ENCODE data around the gene ANKRD12. TPM values are rescaled to one million over a fixed set of nuclear protein-coding genes. Genes with fewer than 3 reads are reported as not detected.

ANKRD12 gene
- total RNA-seq, 2 experiments from 2014 or later, result 33.1 to 33.9 TPM

DNA sequence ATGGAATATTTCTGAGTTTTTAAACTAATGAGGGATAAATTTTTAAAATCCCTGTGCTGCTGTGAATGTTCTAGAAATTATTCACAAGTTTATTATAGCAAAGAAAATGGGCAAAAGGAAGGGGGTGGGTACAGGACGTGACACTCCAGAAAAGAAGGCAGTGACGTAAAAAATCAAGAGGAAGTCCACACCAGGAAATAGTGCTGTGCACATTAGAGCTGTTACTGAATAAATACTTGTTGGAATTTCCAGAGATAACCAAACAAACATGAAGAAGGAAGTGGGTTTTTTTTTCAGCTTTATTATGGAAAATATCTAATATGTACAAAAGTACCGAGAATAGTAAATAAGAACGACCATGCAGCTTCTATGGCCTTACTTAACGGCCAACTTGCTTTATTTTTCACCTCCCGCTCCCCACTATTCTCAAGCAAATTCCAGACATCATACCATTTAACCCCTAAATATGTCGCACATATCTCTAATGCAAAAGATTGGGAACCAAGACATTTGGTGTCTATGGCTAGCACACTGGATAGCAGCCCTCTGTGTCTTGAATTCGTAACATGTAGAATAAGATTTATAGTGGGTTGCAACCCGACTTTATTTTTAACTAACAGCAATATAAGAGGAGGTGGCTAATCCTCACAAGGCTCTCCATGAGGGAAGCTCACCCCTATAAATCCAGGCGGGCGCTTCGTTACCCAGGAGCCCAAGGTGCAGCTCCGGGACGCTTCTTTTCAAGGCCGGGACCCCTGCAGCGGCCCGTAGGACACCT, 34.7 kb upstream of the ANKRD12 start:
- no peak for DNase-seq

DNA sequence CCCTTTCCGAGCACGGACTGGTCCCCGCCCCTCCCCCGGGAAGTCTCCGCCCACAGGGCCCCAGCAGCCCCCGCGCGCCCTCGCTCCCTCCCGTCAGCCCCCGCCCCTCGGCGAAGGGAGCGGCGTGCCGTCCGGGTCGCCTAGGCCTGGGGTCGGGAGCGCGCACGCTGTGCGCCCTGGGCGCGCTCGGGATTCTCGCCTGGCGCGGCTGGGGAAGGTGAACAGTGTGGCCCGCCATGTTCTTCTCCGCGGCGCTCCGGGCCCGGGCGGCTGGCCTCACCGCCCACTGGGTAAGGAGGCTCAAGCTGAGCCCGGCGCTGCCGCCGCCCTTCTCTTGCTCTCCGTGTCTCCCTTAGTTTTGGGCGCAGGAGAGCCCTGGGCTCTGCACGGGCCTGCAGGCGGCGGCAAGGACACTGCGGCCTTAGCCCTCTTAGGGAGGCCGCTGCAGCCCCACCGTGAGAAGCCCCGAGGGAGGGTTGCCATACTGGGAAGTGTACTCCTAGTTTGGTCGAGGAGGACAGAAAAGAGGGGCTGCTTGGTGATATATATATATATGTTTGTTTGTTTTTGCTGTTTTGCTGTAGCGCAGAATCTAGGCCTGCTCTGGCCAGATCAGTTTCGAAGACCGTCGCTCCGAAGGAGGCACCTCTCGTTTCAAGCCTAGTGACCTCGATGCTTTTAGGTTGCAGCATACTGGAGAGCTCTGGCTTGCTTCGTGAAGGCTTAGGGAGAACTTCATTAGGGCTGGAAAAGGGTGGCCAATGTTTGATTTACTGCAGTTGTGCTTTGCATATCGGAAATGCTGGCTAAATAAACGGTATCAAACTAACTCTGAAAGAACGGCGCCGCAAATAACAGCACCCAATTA, 33.8 kb upstream of the ANKRD12 start, which contains the start of gene NDUFV2:
NDUFV2 (plus strand) TSS at position 192 of the 868 bp plus-strand sequence; CDS start at position 237, 45 bp downstream.
- Mint-ChIP-seq H3K4me3 (peak within 1 kb of the TSS; percentile 96), H3K9me3 (no peaks in the 10 kb centered on the region), H3K27me3 (no peaks in the 10 kb centered on the region), H3K36me3 (peaks cover 54% of the 10 kb centered on the region), H3K4me1 (peaks cover 46% of the 10 kb centered on the region), H3K27ac (peak within 1 kb of the TSS; percentile 98)
- DNase-seq, result peak; percentile 100

More for the DNA sequence above, 34.7 kb upstream of the ANKRD12 start:
- Mint-ChIP-seq H3K27me3 (no peaks in the 10 kb centered on the region), H3K4me1 (peaks cover 45% of the 10 kb centered on the region), H3K4me3 (peak overlapping the region; percentile 96), H3K36me3 (peaks cover 50% of the 10 kb centered on the region), H3K27ac (peak overlapping the region; percentile 98), H3K9me3 (no peaks in the 10 kb centered on the region)

DNA sequence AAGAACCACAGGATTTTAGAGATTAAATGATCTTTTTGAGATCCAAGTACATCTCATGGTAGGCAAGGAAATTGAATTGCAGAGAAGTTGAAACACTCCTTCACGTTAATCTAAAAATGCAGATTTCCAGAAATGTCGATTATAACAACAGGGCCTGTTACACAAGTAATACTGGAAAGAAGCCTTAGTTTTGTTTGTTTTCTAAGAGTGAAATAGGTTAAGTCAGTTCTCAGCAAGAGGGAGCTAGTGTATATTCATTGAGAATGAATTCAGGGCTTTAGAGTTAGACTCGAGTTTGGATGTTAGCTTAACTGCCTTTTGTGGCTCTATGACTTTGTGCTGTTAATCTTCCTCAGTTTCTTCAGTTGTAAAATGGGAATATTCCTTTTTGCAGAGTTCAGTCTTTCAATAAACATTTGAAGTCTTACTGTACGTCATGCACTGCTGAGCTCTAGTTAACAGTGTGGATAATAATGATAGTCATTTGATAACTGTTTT, 33.2 kb upstream of the ANKRD12 start:
- Mint-ChIP-seq H3K27me3 (no peaks in the 10 kb centered on the region), H3K4me3 (peak overlapping the region; percentile 96), H3K36me3 (peaks cover 58% of the 10 kb centered on the region), H3K9me3 (no peaks in the 10 kb centered on the region), H3K27ac (peak overlapping the region; percentile 92), H3K4me1 (peaks cover 48% of the 10 kb centered on the region)
- DNase-seq, result no peak

DNA sequence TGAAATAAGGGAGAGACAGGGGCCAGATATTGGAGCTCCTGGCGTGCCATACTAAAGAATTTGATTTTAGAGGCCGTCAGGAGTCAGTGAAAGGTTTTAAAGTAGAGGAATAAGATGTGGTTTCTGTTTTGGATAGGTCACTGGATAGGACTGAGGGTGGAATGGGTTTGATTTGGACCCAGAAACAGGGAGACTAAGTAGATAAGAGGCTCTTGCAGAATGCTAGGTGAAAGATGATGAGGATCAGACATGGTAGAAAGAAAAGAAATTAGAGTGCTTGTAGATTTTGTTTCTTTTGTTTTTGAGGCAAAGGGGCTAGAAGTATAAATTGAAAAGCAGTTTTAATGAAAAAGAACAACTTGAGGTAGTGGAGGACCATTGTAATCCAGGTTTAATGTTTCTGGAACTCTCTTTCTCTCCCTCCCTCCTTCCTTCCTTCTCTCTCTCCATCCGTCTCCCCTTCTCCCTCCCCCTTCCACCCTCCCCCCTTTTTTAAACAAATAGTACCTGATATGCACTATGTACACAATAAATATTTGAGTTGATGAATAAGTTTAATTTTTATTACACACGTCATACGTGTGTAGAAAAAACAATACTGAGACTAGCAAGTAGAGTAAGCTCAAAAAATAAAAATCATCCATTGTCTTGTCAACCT, 32.2 kb upstream of the ANKRD12 start:
- peak overlapping the region; percentile 96 for H3K4me3 Mint-ChIP-seq
- DNase-seq, result no peak
- H3K4me1 Mint-ChIP-seq, result peaks cover 57% of the 10 kb centered on the region
- peaks cover 62% of the 10 kb centered on the region for H3K36me3 Mint-ChIP-seq
- H3K9me3 Mint-ChIP-seq, result no peaks in the 10 kb centered on the region
- H3K27ac Mint-ChIP-seq, result peak overlapping the region; percentile 92
- no peaks in the 10 kb centered on the region for H3K27me3 Mint-ChIP-seq

DNA sequence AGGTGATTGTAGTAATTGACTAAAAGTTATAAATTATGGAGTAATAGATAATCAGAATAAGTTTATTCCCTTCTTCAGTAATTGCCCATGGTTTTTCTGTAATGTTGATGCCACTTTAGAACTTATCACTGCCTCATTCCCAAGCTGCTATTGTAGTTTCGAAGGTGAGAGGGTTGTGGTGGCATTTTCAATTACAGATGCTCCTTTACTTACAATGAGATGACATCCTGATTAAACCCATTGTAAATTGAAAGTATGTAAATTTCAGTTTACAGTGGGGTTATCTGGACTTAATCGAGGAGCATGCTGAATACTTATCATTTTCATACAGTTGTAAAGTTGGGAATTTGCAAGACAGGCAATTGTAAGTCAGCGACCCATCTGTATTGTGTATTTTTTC, 31.2 kb upstream of the ANKRD12 start:
- peaks cover 69% of the 10 kb centered on the region for H3K36me3 Mint-ChIP-seq

DNA sequence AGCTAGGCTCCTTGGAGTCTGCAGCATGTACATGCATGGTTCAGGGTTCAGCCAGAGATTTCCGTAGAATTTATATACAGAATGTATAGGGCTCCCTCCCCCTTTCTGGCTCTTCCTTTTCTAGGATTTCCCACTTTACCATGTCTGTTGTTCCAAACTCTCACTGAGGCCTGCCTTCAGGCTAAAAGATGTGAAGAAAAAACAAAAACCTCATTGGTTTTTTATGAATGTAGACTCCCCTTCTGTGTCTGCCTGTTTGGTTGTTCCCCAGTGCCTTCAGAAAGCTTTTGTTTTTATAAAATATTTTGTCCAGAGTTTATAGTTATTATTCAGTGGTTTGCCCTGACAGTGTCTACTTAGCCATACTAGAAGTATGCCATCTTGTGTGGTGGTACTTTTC, 30.5 kb upstream of the ANKRD12 start:
- H3K4me1 Mint-ChIP-seq, result peaks cover 74% of the 10 kb centered on the region
- DNase-seq, result no peak
- H3K4me3 Mint-ChIP-seq, result peak overlapping the region; percentile 96
- H3K27ac Mint-ChIP-seq, result peak overlapping the region; percentile 50
- H3K36me3 Mint-ChIP-seq, result peaks cover 76% of the 10 kb centered on the region
- no peaks in the 10 kb centered on the region for H3K9me3 Mint-ChIP-seq
- no peaks in the 10 kb centered on the region for H3K27me3 Mint-ChIP-seq

More for the DNA sequence above, 31.2 kb upstream of the ANKRD12 start:
- Mint-ChIP-seq H3K4me1 (peaks cover 67% of the 10 kb centered on the region), H3K9me3 (no peaks in the 10 kb centered on the region), H3K27me3 (no peaks in the 10 kb centered on the region), H3K27ac (peak overlapping the region; percentile 50), H3K4me3 (peak overlapping the region; percentile 96)
- DNase-seq, result no peak

DNA sequence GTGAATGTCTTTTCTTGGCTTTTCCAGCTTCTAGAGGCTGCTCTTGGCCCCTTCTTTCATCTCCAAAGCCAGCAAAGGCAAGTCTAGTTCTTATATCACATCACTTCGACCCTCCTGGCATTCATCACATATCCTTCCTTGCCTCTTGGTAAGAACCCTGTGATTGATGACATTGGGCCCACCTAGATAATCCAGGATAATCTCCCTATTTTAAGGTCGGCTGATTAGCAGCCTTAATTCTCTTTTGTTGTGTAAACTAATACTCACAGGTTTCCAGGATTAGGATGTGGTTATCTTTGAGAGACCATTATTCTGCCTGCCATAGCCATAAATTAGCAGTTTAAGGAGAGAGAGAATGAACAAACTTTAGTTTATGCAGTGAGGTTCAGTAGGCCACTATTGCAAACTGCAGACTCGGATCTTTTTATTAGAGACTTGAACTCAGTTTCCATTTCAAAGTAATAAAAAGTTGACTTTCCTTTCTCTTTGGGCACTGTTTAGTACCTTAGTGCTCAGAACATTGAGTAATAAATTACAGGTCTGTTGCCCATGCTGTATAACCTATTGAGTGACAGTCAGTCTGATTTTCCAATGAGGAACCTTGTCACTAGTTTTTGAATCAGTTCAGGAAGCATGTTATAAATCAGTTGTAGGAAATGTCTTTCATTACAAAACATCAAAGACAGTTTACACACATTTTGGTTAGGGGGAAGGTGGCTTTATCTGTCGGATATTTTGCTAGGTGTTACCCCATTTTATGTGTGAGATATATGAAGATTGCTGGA, 29.6 kb upstream of the ANKRD12 start:
- H3K4me3 Mint-ChIP-seq, result peak overlapping the region; percentile 96
- no peaks in the 10 kb centered on the region for H3K9me3 Mint-ChIP-seq
- H3K27ac Mint-ChIP-seq, result peak overlapping the region; percentile 84
- H3K36me3 Mint-ChIP-seq, result peaks cover 82% of the 10 kb centered on the region
- H3K27me3 Mint-ChIP-seq, result no peaks in the 10 kb centered on the region
- H3K4me1 Mint-ChIP-seq, result peaks cover 71% of the 10 kb centered on the region
- no peak for DNase-seq

DNA sequence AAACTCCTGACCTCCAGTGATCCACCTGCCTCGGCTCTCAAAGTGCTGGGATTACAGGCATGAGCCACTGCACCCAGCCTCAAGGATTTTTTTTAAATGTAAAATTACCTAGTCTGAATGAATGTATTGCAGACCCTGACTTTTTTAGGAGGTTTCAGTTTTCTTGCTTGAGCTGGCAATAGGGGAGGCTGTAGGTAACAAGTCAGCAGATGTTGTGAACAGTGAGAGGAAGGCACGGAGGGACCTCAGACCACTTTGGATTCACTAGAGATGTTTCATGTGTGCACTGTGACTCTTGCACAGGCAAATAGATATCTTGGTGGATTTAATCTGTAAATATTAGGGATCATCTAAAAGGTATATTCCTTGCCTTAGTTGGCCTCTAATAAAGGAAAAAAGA, 27.7 kb upstream of the ANKRD12 start:
- H3K27me3 Mint-ChIP-seq, result no peaks in the 10 kb centered on the region
- peak overlapping the region; percentile 73 for H3K27ac Mint-ChIP-seq
- peaks cover 2% of the 10 kb centered on the region for H3K9me3 Mint-ChIP-seq
- H3K4me3 Mint-ChIP-seq, result peak overlapping the region; percentile 32
- peaks cover 88% of the 10 kb centered on the region for H3K4me1 Mint-ChIP-seq
- peaks cover 85% of the 10 kb centered on the region for H3K36me3 Mint-ChIP-seq
- no peak for DNase-seq

DNA sequence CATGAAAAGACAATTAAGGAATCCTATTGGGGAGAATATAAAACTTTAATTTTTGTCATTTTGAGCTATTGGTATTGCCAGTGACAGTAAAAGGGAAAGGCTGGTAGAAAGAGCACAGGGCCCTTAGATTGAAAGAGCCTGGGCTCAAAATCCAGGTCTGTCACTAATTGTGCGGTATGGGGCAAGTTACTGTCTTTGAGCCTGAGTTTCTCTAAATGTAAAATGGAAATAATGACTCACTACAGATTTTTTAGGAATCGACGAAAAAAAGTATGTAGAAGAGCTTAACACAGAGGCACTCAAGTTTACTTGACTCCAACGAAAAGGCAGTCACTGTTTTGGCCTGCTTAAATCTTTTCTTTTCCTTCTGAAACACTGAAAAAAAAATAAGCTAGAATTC, 27.1 kb upstream of the ANKRD12 start:
- no peak for DNase-seq
- H3K4me3 Mint-ChIP-seq, result peak overlapping the region; percentile 22
- H3K4me1 Mint-ChIP-seq, result peaks cover 84% of the 10 kb centered on the region
- peaks cover 2% of the 10 kb centered on the region for H3K9me3 Mint-ChIP-seq
- peaks cover 79% of the 10 kb centered on the region for H3K36me3 Mint-ChIP-seq
- H3K27me3 Mint-ChIP-seq, result no peaks in the 10 kb centered on the region
- peak overlapping the region; percentile 73 for H3K27ac Mint-ChIP-seq

DNA sequence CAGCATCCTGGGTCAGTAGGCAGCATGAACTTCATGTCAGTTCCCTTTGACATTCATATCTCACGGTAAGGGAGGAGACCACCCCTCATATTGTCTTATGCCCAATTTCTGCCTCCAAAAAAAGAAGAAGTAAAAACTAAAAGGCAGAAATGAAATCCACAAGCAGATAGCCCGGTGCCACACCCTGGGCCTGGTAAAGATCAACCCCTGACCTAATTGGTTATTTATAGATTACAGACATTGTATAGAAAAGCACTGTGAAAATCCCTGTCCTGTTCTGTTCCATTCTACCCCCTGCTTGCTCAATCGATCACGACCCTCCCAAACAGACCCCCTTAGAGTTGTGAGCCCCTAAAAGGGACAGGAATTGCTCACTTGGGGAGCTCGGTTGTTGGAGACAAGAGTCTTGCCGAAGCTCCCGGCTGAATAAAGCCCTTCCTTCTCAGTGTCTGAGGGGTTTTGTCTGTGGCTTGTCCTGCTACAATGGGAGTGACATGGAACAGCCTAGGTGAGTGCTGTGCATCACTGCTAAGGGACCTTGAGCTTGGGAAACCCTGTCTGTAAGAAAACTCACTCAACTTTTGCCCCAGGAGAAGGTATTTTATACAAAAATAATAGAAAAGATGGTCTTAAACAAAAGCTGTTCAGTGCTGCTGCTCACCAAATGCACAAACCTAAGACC, 23.0 kb upstream of the ANKRD12 start:
- DNase-seq, result no peak
- H3K27me3 Mint-ChIP-seq, result no peaks in the 10 kb centered on the region
- peak overlapping the region; percentile 90 for H3K27ac Mint-ChIP-seq
- H3K9me3 Mint-ChIP-seq, result peaks cover 3% of the 10 kb centered on the region
- H3K4me3 Mint-ChIP-seq, result peak overlapping the region; percentile 55
- H3K4me1 Mint-ChIP-seq, result peaks cover 80% of the 10 kb centered on the region
- peaks cover 64% of the 10 kb centered on the region for H3K36me3 Mint-ChIP-seq

DNA sequence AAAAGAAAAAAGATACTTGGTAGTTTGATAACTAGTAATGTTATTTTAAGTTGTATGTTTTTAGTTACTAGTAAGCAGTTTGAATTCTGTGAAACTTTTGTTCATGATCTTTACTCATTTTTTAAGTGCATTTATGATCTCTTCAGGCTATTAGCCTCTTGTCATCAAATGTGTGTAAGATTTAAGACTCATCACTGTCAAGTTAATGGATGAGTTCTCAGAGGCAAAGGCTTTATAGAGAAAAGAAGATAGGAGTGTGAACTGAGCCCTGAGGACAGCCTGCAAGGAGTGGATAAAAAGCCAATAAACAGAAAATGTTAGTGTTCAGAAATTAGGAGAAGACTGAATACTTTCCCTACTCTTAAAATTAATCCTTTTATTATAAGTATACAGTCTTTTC, 20.6 kb upstream of the ANKRD12 start:
- Mint-ChIP-seq H3K27ac (peak overlapping the region; percentile 97), H3K4me1 (peaks cover 72% of the 10 kb centered on the region), H3K9me3 (peaks cover 3% of the 10 kb centered on the region), H3K4me3 (peak overlapping the region; percentile 79), H3K27me3 (no peaks in the 10 kb centered on the region), H3K36me3 (peaks cover 58% of the 10 kb centered on the region)
- no peak for DNase-seq

DNA sequence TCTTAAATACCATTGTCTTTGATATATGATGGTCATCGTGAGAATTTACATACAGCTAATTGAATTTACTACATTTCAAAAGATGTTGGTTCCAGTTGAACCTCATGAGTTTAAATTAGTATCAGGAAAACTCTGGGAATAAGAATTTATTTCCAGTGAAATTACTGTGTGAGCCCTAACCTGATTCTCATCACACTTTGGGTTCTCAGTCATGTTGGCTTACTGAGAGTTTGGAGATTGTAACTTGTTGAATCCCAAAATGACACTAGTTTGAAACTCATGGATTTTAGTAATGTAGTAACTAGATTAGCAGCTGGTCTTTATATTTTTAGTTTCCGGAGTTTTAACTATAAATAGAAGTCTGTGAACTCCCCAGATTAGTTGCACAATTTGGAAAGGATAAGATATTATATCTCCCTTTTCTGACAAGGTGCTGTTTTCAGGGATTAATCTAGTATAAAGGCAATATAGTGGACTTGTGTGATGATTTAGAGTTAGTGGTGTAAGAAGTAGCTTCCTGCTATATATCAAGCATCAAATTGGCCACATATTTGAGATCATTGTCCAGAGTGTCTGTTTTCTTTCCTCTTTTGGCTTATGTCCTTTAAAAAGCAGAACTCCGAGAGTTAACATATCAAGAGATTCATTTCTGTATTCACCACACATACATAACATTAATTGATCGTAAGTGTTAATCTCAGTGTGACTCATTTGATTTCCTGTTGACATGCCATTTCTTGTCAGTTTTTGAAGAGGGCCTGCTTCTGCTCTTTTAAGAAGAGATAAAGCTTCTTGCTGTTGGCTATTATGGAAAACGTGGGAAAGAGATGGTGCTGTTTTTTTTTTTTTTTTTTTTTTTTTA, 18.4 kb upstream of the ANKRD12 start:
- DNase-seq, result no peak
- H3K4me1 Mint-ChIP-seq, result peaks cover 69% of the 10 kb centered on the region
- peak overlapping the region; percentile 71 for H3K4me3 Mint-ChIP-seq
- H3K27me3 Mint-ChIP-seq, result no peaks in the 10 kb centered on the region
- peaks cover 49% of the 10 kb centered on the region for H3K36me3 Mint-ChIP-seq
- H3K9me3 Mint-ChIP-seq, result peaks cover 1% of the 10 kb centered on the region
- peak overlapping the region; percentile 97 for H3K27ac Mint-ChIP-seq

DNA sequence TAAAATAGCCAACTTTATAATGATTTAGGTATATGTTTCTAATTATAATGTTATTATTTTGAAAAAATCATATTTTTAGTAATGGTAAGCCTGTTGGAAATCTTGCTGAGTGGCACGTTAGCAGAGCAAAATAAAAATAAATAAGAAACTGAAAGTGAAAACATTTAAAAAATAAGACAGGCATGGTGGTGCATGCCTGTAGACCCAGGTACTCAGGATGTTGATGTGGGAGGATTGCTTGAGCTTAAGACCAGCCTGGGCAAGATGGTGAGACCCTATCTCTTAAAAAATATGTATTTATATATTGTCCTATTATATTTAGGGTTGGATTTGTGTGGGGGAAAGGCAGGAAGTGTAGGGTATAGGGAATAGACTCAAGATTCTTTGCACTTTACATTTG, 15.8 kb upstream of the ANKRD12 start:
- Mint-ChIP-seq H3K4me1 (peaks cover 65% of the 10 kb centered on the region), H3K36me3 (peaks cover 56% of the 10 kb centered on the region), H3K9me3 (peaks cover 1% of the 10 kb centered on the region), H3K4me3 (peak overlapping the region; percentile 42), H3K27me3 (no peaks in the 10 kb centered on the region), H3K27ac (peak overlapping the region; percentile 81)
- DNase-seq, result no peak
